OCI-LY7 (cell line): ENCODE results near the gene APOBEC3G. TPM values are rescaled to one million over a fixed set of nuclear protein-coding genes. Genes with fewer than 3 reads are reported as not detected.
"Not testable (repeated sequence)": the region's sequence is repeated elsewhere in the genome, so short reads cannot be mapped to it uniquely, and the experiment has no call there.

ENCODE experiments used
- BruUV-seq: library from RNA; stranded (reverse); fragments of 400-500 nt; replicated peaks from 2 replicates; lab custom pipeline; 2021; lab: Mats Ljungman, UMichigan
- CTCF ChIA-PET: fragments of 300-600 bp; sonication (Branson Sonifier 250); formaldehyde crosslinking; loops from one replicate; lab custom pipeline; 2022; ENCODE audit warnings: antibody characterized with exemption; ENCODE audit not compliant: unreplicated experiment; lab: Charles Lee
- POLR2A ChIA-PET: fragments of 300-600 bp; sonication (Branson Sonifier 250); formaldehyde crosslinking; loops from one replicate; lab custom pipeline; 2022; ENCODE audit warnings: antibody characterized with exemption; lab: Charles Lee
- DNase-seq: peaks from one replicate; pipeline ENCODE4 v3.0.0-alpha.2; 2015; ENCODE audit warnings: low spot score
- H2AFZ ChIP-seq: fragments of 200-600 bp; sonication (generic), shearing (Covaris generic); 2 replicates; pipeline ENCODE4 v1.6.1; 2014; ENCODE audit warnings: mild to moderate bottlenecking, antibody characterized with exemption, low read length, moderate library complexity
- H3K27ac ChIP-seq: fragments of 200-600 bp; sonication (generic); 2 replicates; pipeline ENCODE4 v1.5.1; 2014; ENCODE audit warnings: mixed run types, low read depth, mild to moderate bottlenecking, moderate library complexity, low read length, inconsistent platforms; ENCODE audit not compliant: poor library complexity, severe bottlenecking
- H3K36me3 ChIP-seq: fragments of 200-600 bp; sonication (generic); 2 replicates; pipeline ENCODE4 v1.6.1; 2014; ENCODE audit warnings: mild to moderate bottlenecking, antibody characterized with exemption, low read length, moderate library complexity, mixed read lengths; ENCODE audit not compliant: insufficient read depth
- H3K4me1 ChIP-seq: fragments of 200-600 bp; sonication (generic); 2 replicates; pipeline ENCODE4 v1.5.1; 2014; ENCODE audit warnings: mild to moderate bottlenecking, low read length; ENCODE audit not compliant: insufficient read depth, poor library complexity, severe bottlenecking
- H3K4me2 ChIP-seq: fragments of 200-600 bp; sonication (generic); 2 replicates; pipeline ENCODE4 v1.6.1; 2014; ENCODE audit warnings: mild to moderate bottlenecking, low read length
- H3K4me3 ChIP-seq: fragments of 200-600 bp; sonication (generic); 2 replicates; pipeline ENCODE4 v1.5.1; 2014; ENCODE audit warnings: mild to moderate bottlenecking, low read depth, low read length; ENCODE audit not compliant: poor library complexity, severe bottlenecking
- H3K79me2 ChIP-seq: fragments of 200-600 bp; sonication (generic); 2 replicates; pipeline ENCODE4 v1.6.1; 2016; ENCODE audit warnings: low read depth, mild to moderate bottlenecking, low read length, moderate library complexity, mixed read lengths; ENCODE audit not compliant: insufficient read depth
- H3K9me2 ChIP-seq: fragments of 200-600 bp; sonication (generic); 2 replicates; pipeline ENCODE4 v1.6.1; 2016; ENCODE audit warnings: mild to moderate bottlenecking, low read length, mixed read lengths; ENCODE audit not compliant: insufficient read depth
- H3K9me3 ChIP-seq: fragments of 200-600 bp; sonication (generic); 2 replicates; pipeline ENCODE4 v1.6.1; 2014; ENCODE audit warnings: mild to moderate bottlenecking, mixed run types, low read length, mixed read lengths
- H4K20me1 ChIP-seq: fragments of 200-600 bp; sonication (generic); 2 replicates; pipeline ENCODE4 v1.6.1; 2014; ENCODE audit warnings: mild to moderate bottlenecking, antibody characterized with exemption, low read length, moderate library complexity, mixed read lengths; ENCODE audit not compliant: insufficient read depth
- EZH2phosphoT487 ChIP-seq: fragments of 200-600 bp; sonication (generic); IDR thresholded peaks from 2 replicates; pipeline ENCODE4 v1.6.1; 2018; ENCODE audit warnings: low read depth, borderline replicate concordance, mild to moderate bottlenecking, mixed run types, antibody characterized with exemption, low read length, moderate library complexity, mixed read lengths
- intact Hi-C: fragments of 100-400 bp; cut with micrococcal nuclease; formaldehyde crosslinking; loops from one replicate; pipeline ENCODE4 v1.10.0; 2022; ENCODE audit not compliant: unreplicated experiment
- total RNA-seq, 2 experiments: library from RNA; depleted of rRNA in 1 of 2; stranded (reverse); fragments of >200 nt in 1 of 2; shearing (Covaris generic) in 1 of 2; gene quantifications; 2 replicates each; pipeline ENCODE4 v1.2.3, GENCODE V29; 2014 to 2022
- TF ChIP-seq, protein P1 (sequence below): fragments of 200-600 bp; sonication (generic); conservative IDR thresholded peaks from 2 replicates; pipeline ENCODE4 v1.5.1; 2014; ENCODE audit warnings: mild to moderate bottlenecking, antibody characterized with exemption, low read length, moderate library complexity, mixed read lengths

Gene APOBEC3G
- total RNA-seq, 2 experiments from 2014 or later: 36.7 to 60.2 TPM

DNA sequence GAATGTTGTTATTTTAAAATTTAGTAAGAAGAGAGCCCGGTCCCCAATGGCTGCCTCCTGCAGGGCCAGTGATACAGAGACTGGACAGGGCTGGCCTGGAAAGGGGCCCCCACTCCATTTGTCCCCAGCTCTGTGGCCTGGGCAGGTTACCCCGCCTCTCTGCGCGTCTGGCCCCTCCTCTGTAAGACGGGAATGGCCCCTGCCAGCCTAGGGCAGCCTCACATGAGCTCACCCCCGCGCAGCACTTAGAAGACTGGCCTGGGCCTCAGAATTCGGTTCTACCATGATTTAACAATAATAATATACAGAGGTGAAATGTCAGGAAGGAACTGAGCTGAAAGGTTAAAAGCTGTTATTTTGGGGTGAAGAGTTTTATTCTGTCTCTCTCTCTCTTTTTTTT lies 1.3 kb downstream of the APOBEC3G start:
- CTCF ChIA-PET: no interaction called here
- Histone ChIP-seq H3K9me2 (no peaks in the 10 kb centered on the region), H3K27ac (no peak overlapping the region), H3K4me2 (peak overlapping the region; percentile 98), H3K79me2 (peaks cover 13% of the 10 kb centered on the region; the same call in 1 of the 2 replicates), H3K4me3 (peak overlapping the region; percentile 77), H3K9me3 (no peaks in the 10 kb centered on the region), H2AFZ (no peak overlapping the region), H3K4me1 (peaks cover 79% of the 10 kb centered on the region), H4K20me1 (no peaks in the 10 kb centered on the region), H3K36me3 (peaks cover 10% of the 10 kb centered on the region; the same call in 1 of the 2 replicates)
- BruUV-seq: no TSS peak
- no peak for TF ChIP-seq EZH2phosphoT487
- TF ChIP-seq, protein P1, sequence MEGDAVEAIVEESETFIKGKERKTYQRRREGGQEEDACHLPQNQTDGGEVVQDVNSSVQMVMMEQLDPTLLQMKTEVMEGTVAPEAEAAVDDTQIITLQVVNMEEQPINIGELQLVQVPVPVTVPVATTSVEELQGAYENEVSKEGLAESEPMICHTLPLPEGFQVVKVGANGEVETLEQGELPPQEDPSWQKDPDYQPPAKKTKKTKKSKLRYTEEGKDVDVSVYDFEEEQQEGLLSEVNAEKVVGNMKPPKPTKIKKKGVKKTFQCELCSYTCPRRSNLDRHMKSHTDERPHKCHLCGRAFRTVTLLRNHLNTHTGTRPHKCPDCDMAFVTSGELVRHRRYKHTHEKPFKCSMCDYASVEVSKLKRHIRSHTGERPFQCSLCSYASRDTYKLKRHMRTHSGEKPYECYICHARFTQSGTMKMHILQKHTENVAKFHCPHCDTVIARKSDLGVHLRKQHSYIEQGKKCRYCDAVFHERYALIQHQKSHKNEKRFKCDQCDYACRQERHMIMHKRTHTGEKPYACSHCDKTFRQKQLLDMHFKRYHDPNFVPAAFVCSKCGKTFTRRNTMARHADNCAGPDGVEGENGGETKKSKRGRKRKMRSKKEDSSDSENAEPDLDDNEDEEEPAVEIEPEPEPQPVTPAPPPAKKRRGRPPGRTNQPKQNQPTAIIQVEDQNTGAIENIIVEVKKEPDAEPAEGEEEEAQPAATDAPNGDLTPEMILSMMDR: no peak
- no peak for DNase-seq
- intact Hi-C loops: no loop called here
- POLR2A ChIA-PET: no interaction called here

DNA sequence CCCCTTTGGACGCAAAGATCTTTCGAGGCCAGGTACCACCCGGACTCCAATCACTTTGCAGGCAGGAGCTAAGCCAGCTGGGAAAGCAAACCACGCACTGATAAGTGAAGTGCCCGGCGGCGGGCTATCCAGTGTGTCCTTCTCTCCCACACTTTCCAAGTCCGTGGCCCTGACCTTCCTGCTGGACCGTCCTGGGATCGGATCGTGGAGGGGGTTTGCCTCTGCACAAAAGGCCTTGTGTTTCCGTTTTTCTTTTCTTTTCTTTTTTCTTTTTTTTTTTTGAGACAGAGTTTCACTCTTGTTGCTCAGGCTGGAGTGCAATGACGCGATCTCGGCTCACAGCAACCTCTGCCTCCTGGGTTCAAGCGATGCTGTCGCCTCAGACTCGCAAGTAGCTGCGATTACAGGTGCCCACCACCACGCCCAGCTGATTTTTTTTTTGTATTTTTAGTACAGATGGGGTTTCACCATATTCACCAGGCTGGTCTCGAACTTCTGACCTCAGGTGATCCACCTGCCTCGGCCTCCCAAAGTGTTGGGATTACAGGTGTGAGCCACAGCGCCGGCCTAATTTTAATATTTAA lies 2.1 kb downstream of the APOBEC3G start:
- H3K27ac ChIP-seq, H3K9me3 ChIP-seq, CTCF ChIA-PET, H4K20me1 ChIP-seq, H2AFZ ChIP-seq, H3K4me2 ChIP-seq, DNase-seq, BruUV-seq, H3K9me2 ChIP-seq, H3K4me3 ChIP-seq, POLR2A ChIA-PET, intact Hi-C loops: not testable (repeated sequence)
- Histone ChIP-seq H3K36me3 (peaks cover 10% of the 10 kb centered on the region; the same call in 1 of the 2 replicates), H3K4me1 (peaks cover 71% of the 10 kb centered on the region), H3K79me2 (peaks cover 13% of the 10 kb centered on the region; the same call in 1 of the 2 replicates)

DNA sequence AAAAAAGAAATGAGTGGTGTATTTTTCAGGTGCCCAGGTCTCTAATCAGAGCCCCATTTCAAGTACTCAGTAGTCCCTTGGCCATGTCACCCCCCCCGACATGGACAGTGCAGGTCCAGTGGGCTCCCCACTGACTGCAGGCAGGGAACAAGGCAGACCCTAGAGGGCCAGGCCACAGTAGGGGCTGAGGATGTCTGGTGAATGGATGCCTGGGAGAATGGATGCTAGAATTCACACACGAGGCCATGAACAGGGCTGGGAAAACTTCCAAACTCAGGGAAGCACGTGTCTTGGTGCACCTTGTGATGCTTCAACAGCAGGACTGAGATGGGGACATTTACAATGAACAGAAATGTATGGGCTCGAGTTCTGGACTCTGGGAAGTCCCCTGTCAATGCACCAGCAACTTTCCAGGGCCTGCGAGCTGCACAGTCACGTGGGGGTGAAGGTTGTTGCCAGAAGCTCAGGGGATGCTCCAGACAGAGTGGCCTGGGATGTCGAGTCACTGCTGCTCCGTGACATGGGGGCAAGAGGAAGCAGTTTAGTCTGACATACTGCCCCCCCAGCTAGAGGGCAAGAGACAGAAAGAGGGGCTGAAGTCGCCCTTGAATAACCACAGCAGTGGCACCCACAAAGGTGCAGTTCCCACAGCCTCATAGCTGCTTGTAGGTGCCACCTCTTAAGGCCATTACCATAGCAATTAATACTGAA lies 3.1 kb downstream of the APOBEC3G start:
- Histone ChIP-seq H3K4me2 (peak overlapping the region; percentile 50; the same call in 1 of the 2 replicates), H3K27ac (no peak overlapping the region), H4K20me1 (no peaks in the 10 kb centered on the region), H3K79me2 (peaks cover 13% of the 10 kb centered on the region; the same call in 1 of the 2 replicates), H3K4me1 (peaks cover 61% of the 10 kb centered on the region), H3K36me3 (peaks cover 10% of the 10 kb centered on the region; the same call in 1 of the 2 replicates), H3K4me3 (no peak overlapping the region), H3K9me2 (no peaks in the 10 kb centered on the region), H2AFZ (no peak overlapping the region), H3K9me3 (no peaks in the 10 kb centered on the region)
- TF ChIP-seq EZH2phosphoT487: no peak
- TF ChIP-seq, protein P1: no peak
- ChIA-PET POLR2A (interaction anchor here (0.7 to 1.0 kb wide), 2 partner anchors 77 to 259 kb away, joined by 3 read pairs; no protein-coding TSS in a partner anchor), CTCF (no interaction called here)
- no peak for DNase-seq
- BruUV-seq: no TSS peak
- intact Hi-C loops: no loop called here
